Stimulated activated CD8-positive, alpha-beta memory T cell treated with anti-CD3 and anti-CD28 coated beads, Interleukin-7, amount 100 ng/mL, for 24 hours (primary cell): ENCODE results near the gene CRABP1.

ENCODE experiments used
- DNase-seq: peaks from one replicate; pipeline ENCODE4 v3.0.0-alpha.2; 2020; ENCODE audit warnings: low read depth

CRABP1 gene

DNA sequence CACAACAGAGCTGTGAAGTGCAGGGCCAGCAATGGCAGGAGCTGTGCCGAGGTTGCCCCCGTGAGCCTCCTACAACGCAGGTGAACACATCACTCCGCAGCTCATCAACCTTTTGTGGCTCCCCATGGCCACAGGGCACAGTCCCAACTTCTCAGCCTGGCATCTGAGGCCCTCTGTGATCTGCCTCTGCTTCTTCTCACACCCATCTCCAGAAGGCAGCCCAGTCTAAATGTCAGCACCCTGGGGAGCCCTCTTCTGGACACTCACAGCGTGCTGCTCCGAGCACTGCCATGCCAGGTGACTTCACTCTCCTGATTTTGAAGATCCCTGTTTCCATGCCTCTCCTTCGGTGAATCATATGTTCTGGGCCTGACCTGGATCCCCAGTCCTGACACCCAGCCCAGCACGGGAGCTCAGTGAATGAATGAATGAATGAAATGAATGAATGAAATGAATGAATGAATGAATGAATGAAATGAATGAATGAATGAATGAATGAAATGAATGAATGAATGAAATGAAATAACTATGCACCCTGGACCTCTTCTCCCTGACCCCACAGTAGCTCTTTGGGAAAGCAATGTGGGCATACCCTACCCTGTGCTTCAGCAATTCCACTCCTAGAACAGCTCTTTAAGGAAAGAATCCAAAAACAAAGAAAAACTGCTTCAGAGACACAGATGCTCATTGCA, 22.9 kb upstream of the CRABP1 start:
- DNase-seq = no peak

DNA sequence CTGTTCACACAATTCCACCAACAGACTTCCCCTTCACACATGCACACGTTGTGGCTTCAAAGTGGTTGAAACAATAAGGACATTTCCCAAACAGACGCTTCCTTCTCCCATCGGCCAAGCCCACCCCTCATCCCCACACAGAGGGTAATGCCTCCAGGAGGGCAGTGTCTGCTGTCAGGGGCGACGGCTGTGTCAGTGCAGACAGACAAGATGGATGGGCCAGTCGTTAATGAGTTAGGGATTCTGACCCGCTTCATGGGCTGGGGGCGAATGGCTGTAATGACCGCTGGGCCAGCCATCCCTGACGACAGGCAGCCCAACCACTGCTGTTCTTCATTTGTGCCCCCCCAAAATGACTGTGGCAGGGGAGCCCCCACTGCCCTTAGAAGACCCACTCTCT, 20.6 kb upstream of the CRABP1 start:
- no peak for DNase-seq

DNA sequence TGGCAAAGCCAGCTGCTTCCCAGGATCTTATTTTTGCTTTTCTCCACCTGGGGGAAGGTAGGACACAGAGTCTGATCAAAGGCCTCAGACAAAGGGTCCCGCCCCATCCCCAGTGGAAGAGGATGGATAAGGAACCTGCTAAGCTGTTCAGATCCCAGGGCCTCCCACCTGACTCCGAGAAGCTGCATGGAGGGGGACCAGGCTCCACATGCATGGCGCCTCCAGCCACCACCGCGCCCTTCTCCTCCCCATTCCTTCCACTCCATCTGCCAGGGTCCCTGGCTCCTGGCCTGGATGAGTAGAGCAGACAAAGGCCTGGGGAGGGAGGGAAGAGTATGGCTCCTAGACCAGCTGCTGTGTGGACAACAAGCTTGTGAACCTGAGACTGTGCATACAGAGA, 20.0 kb upstream of the CRABP1 start:
- no peak for DNase-seq

DNA sequence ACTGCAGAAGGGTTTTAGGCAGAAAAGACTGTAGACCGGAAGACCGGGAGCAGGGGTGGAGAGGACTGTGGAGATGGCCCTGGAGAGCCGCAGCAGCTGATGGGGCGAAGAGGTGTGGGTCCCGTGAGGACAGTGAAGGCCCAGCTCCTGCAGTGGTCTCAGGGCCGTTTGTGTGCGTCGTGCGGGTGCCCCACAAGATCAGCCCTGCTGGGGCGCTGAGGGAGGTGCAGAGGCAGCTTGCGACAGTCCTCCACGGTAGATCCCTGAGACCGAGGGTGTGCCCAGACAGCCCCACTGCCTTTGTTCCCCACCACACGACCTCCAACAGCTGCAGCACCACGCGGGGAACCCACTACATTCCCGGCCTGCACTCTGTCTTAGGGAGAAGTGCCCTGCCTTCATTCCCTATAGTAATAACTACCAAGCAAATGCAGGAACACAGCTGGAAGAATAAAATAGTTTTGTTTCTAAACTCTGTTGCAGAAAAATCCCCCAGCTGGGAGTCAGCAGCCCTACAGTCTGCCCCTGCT, 19.0 kb upstream of the CRABP1 start:
- no peak for DNase-seq

DNA sequence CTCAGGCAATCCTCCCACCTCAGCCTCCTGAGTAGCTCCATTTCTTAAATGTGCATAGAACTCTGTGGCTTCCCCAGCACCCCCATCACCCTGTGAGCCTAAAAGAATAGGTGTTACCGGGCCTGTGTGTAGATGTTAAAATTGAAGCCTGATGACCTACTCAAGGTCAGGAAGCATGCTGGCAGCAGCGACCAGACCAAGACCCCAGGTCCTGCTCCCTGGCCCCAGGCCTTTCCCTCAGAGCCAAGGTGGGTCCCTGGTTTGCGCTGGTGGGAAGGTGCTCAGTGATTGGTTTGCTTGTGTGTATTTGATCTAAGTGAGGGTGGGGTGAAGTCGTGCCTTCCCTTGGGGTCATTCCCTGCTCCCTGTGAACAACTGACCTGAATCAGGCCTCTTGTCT, 18.4 kb upstream of the CRABP1 start:
- no peak for DNase-seq

DNA sequence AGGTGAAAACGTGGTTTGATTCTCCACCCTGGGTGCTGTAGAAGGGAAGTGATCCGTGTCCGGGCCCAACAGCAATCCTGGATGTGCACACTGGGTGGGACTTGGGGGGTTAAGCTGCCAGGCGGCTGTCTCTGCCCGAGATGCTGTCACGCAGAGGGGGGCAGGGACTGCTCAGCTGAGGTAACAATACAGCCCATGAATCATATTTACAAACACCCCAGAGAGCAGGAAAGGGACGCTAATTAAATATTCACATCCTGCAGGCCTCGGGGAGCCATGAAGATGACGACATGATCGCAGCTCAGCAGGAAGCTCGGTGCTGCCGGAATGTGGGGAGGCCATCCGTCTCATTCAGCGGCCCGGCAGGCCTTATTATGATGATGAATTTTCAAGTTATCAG, 17.9 kb upstream of the CRABP1 start:
- no peak for DNase-seq

DNA sequence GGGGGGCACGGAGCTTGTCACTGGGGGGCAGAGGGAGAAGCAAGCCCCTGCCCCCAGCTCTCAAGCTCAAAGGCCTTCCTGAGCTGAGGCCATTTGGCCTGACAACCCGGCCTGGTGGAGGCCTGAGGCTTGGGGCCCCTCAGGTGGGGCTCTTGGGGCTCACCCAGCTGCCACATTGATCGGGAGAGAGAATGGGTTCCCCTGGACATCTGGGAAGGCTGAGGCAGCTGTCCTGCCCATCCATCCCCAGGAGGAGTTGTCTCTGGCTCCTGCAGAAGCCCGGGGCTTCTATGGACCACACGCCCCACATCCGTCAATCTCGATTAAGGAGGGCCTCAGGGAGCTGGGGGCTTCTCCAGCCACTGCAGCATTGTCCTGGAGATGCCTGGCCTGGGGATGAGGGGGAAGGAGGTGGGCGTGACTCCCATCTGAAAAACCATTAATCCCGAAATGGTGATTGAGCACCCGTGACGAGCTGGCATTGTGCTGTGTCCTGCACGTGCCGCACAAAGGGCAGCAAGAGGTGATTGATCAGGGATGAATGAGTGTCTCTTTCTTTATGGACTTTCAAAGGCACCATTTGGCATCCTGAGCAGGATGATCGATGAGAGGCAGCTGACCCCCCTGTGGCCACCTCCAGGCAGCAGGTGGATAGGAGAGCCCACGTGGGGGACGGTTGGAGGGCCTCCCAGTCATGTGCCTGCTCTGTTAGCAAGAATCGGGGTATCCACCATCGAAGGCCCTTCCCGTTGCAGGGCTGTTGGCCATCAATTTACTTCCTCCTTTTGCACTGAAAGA, 17.2 kb upstream of the CRABP1 start:
- DNase-seq = no peak

DNA sequence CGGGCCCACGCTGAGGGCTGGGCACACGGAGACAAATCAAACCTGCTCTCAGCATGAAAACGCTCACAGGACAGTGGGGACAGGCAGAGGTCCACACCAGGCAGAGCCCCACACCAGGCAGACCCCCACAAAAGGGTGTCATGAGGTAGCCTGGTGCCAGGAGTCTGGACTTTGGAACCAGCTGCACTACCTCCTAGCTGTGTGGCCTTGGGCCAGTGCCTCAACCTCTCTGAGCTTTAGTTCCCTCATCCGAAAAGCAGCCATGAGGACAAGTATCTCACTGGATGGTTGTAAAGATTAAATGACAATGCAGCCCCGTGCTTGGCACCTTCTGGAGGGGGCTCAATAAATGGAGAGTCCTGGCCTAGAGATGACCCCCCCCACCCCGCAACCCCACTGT, 16.5 kb upstream of the CRABP1 start:
- no peak for DNase-seq

DNA sequence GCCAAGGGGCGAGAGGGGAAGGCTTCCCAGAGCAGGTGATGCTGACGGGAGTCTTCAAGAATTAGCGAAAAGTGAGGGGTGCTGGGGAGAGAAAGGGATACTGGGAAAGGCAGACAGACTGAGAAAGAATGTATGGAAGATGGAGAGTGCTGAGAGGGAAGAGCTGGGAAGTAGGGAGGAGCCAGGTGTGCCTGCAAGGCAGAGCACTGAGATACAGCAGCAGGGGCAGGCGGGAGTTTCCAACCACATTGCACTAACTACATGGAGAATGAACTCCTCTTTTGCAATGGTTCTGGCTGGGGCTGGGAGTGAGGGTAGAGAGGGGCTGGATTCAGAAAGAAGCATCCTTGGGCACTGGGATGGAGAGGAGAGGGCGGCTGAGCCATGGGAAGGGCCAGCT, 16.0 kb upstream of the CRABP1 start:
- DNase-seq = no peak

DNA sequence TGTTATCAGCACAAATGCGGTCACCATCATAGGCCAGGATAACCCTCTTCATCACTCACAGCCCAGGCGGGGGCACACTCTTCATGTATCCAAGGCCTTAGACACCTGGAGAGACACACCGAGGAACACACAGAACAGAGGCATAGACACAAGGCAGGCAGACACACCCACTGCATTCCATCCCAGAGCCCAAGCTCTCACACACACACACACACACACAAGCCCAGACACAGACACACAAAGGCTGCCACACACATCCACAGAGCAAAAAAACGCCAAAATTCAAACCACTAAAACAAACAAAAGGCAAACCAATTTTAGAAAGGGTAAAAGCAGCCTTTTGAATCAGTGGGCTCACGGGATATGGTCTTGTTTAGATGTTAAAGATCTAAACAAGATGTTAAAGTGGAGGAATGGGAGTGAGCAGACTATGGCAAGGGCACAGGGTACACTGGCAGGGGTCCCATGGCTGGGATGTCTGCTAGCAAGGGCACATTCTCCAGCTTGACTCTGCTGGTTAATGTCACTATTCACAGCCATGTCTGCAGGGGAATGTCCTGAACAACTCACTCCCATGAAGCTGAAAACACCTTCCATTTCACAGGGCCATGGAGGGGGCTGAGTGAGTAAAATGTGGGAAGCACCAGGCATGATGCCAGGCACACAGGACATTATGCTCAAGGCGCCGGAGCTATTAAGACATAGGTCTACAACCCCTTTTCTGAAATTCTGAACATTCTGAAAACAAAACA, 14.9 kb upstream of the CRABP1 start:
- no peak for DNase-seq

DNA sequence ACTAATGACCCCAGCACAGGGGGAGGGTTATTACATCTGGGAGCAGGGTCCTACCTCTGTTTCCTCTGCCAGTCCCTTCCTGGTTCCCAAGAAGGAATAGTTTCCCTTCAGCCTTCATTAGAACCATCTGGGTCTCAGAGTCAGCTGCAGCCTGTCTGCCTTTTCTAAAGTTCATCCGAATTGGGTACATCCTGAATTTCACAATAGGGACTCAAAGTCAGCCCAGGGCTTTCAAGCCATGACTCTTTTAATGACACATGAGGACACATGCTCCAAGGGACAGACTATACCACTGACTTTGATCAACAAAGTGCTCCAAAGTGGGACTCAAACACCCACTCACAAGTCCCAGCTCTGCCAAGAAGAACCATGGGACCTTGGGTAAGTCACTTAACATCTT, 12.7 kb upstream of the CRABP1 start:
- no peak for DNase-seq

DNA sequence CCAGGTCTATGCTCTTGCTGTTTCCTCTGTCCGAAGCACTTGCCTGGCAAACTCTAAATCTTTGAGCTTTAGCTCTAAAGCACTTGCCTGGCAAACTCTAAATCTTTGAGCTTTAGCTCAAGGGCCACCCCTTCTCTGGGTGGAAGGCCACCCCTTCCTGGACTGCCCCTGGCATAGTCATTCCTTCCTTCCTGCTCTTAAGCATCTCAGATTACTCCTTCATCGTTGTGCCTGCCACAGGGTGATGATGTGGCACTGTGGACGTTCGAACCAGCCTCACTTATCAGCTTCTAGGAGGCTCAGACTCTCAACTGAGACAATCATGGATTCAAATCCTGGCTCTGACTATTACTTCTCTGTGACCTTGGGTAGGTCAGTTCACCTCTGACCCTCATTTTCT, 10.5 kb upstream of the CRABP1 start:
- no peak for DNase-seq

DNA sequence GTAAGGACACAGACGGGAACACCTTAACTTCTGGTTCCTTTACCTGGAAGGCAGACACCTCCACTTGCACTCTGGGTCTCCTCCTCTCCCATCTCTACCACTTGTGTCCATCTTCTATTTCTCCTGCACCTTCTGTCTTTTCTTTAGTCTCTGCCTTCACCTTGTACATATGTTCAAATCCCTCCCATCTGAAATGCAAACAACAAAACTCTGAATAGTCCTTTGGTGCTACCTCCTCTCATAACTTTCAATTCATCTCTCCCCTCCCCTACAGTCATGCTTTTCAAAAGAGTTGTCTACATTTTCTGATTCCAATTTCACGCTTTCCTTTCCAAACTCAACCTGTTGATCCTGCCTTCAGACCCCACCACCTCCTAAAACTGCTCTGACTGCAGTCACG, 5.3 kb upstream of the CRABP1 start:
- DNase-seq = no peak

DNA sequence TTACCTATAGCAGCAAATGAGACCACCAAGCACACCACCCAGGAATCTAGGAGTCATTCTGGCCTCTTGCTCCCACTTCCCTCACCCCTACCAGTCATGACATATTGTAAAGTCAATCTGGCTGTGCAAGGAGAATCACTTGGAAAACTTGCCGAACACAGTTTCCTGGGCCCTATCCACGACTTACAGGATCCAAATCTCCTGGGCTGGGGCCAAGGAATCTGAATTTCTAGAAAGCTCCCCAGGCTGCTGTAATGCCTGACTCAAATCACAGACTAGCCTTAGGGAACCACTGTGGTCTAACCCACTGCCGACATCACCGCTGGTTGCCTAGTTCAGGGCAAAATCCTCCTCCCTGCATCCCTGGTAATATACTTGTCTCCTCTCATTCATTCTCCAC, 4.2 kb upstream of the CRABP1 start:
- no peak for DNase-seq

DNA sequence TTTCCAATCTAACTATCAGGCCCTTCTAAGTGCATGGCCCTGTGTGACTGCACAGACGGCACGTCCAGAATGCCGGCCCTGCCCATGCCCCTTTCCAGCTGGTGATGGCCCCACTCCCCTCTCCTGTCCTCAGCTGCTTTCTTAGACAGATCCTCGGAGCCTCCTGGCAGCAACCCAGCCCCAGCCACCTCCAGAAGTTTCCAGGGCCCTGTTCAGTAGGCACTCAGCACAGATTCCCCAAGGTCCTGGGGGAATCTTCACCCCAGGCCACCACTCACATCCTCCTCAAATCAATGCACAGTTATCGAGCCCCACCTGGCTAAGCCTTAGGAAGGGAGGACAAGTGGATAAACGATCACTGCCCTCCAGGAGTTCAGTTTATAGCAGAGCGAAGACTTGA, 1.4 kb upstream of the CRABP1 start:
- no peak for DNase-seq

DNA sequence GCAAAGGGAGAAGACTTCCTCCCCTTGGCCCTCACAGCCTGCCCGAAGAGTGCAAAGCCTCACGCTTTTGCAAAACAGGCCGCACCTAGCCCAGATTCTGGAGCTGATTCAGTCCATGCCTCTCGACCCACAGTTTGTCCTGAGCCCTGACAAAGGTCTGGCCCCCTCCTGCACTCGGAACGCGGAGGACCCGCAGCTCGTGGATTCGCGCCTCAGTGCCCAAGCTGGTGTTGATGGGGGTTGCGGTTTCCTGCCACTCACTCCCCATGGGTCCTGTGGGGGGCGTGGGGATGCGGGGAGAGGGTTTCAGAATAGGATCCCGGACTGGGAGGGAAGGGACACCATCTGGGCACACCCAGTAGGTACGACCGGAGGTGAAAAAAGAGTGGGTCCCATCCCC, 594 bp upstream of the CRABP1 start:
- DNase-seq = no peak

DNA sequence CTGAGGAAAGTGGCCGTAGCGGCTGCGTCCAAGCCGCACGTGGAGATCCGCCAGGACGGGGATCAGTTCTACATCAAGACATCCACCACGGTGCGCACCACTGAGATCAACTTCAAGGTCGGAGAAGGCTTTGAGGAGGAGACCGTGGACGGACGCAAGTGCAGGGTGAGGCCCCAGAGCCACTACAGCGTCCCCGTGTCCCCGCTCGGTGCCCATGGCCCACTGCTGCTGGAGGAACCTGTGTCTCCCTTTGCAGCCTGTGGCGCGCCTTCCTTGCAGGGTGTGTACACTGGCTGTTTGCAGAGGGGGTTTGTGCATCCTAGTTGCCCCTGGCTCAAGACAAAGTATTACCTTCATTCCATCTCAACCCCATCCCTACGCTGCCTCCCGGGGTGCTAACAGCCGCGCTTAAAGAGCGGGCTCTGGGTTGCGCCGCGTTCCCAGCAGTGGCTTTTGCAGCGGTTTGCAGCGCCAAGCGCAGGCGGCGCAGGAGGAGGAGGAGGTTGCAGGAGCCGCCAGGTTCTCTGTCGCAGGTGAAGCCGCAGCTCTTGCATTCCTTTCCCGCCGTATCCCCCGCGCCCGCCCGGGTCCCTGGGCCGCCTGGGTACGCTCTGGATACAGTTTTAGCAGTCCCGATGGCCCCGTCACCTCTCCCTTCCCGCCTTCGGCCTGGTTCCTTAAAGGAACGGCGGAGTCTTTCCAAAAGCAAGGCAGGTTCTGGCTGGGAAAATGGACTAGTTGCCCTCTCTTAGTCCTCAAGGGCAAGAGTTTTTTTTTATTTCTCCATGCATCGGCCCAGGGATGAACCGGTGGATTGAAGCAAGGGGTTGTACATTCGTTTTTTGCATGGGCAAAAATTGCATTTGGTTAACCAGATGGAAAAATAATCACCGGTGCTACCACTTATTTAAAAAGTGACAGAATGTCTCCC, 1.2 kb downstream of the CRABP1 start:
- no peak for DNase-seq

DNA sequence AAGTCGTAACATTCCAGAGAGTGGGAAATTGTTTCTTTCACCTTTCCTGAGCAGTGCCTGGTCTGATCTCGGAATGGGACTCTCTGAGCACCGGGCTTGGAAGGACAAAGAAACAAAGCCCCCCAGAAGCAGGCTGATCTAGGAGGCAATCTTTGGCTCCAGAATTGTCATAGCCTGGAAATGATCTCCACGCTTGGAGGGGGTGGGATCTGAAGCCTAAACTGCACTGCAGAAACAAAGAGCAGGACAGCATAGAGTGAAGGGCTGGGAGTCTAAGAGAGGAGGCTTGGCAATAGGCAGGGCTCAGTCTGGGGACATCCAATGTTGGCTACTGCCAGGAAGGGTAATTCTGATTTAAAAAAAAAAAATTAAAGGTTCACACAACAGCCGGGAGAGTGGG, 1.9 kb downstream of the CRABP1 start:
- no peak for DNase-seq

DNA sequence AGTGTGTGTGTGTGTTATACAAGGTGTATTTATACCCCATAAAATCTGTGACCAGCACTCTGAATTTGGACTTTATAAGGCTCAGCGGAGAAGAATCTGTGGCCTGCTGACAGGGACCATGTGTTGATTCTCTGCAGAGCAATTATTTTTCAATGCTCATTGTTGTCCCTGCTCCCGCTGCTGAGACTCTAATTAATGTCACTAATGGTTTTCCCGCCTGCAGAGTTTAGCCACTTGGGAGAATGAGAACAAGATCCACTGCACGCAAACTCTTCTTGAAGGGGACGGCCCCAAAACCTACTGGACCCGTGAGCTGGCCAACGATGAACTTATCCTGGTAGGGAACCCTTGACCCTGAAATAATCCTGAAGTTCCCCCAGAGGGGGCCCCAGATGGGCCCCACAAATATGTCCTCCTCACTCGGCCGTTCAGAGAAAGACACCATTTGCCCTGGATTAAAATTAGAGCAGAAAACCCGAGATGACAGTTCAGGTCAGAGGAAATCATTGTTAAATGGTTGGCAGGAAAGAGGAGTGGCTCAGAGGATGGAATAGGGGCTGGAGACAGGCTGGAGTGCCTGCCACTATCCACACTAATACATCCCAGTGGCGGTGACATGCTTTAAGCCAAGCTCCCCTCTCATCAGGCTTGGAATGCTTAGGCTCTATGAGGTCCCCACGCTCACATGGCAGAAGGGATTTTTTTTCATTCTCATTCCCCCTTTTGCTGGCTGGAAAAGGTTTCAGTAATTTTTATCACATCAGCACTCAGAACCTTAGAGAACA, 3.3 kb downstream of the CRABP1 start:
- DNase-seq = no peak

DNA sequence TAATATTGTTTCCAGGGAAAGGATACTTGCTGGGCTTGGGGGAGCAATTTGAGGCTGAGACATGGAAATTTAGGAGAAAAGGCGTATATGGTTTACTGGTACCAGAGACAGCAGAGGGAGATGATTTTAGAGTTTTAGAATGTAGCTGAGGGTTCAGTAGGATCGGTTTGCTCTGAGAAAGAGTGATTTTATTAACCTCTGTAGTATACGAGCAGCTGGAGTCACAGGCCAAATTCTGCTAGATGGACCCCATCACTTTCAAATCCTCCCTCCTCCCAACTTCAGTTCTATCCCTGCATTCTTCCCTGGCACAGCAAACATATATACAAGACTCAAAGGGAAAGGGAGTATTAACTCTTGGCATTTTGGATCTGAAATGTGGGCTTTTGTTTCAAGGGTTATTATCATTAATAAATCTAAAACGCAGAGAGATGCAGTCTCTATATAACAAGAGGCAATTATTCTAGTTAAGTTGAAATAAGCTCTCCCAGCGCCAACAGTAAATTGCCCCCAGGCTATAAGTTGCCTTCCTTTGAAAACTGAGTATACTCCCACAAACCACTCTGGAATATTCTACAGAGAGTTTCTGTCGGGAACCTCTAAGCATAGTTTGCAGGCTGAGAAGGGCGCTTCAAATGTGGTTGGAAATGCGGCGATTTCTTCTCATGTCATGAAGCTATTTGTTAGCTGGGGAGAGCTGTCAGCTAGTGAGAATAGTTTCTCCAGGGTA, 5.4 kb downstream of the CRABP1 start:
- no peak for DNase-seq
